HG02981 (cell line): ENCODE data around the gene PLEKHD1.

ENCODE experiments used
- ATAC-seq: cut with Tn5 transposase; IDR thresholded peaks from one replicate; pipeline ENCODE4 v1.9.1; 2021; ENCODE audit warnings: mild to moderate bottlenecking, moderate library complexity; ENCODE audit not compliant: unreplicated experiment

PLEKHD1 gene

DNA sequence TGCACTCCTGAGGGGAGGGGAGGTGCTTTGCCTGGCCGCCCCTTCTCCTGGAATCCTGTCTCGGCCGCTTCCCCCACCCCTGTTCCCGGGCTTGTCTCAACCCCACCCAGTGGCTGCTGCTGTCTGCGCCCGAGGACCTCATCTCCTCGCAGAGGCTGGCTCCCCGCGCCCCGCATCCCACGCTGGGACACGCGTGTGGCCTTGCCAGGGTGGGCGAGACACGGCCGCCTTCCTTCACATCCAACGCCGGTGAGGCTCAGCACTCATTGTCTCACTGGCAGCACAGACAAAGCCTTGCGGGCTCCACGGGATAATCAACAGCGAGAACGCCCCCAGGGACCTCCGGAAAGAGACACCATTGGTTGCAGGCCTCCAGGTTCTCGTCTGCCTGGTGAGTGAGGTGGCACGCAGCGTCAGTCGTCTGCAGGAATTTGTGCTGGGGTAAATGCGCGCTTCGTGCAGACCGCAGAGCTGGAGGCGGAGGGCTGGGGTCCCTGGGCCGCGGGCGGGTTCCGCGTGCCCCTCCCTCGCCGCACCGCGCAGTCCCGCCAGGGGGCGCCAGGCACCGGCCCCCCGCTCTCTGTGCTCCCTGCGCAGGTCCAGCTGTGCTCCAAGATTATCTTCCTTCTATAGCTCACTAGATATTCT lies 63.3 kb downstream of the PLEKHD1 start:
- ATAC-seq: no peak

DNA sequence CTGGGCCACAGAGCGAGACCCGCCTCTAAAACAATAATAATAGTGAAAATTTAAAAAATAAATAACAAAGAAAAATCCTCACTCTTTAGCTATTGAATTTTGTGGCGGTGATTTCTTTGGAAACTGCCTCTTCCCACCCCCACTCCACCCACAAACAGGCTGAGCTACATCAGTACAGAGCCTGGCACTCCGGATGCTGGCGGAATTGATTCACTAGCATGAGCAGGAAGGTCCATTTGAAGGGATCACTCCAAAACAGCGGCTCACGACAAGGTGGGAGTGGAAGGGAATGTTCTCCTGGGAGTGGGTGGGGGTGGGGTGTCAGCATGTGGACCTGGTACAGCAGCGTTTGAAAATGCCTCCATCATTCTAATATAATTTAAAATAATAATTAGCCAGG lies 64.0 kb downstream of the PLEKHD1 start:
- no peak for ATAC-seq

DNA sequence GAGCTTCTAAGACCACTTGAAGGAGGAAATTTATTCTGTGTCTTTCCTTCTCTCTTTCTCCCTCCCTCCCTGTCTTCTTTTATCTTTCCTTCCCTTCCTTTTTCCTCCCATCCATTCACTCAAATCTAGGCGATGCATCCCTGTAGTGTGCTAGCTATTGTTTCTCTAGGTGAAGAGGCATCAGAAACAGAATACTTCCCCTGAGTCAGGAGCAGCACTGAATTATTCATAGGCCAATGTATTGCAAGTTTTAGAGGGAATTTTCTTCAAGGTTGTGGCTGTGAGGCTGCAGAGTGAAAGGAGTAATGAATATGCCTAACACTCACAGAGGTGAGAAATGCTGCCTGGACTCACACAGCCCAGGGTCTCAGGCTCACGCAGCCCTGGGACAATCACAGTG lies 67.0 kb downstream of the PLEKHD1 start:
- ATAC-seq: no peak

DNA sequence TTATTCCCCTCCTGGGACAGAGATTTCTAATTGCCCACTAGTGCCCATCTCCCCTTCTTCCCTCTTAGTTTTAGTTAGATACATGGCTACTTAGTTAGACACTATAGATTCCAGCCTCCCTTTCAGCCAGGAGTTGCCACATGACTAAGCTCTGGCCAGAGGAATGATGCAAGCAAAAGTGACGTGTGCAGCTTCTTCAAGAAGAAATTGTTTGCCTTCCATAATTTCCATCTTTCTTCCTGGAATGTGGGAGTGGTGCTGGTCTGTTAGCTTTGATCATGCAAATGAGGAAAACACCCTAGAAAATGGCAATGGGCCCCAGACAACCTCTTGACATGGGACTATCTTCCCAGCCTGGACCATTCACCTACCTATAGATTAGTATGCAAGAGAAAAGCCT lies 68.7 kb downstream of the PLEKHD1 start:
- no peak for ATAC-seq

DNA sequence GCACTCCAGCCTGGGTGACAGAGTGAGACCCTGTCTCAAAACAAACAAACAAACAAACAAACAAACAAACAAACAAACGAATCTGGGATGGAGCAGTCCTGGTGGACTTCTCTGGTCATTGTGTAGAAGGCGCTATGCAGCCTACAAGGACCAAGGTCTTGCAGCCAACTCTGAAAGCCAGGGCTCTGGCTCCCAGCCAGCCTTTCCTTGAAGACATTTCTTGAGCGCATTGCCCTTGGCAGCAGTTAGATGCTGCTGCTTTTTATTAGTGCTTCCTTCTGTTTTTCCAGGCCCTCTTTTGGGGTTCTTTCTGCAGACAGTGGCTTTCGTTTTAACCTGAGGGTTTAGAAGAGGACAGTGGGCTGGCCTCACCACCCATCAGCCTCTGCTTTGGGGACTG lies 70.0 kb downstream of the PLEKHD1 start:
- no peak for ATAC-seq

DNA sequence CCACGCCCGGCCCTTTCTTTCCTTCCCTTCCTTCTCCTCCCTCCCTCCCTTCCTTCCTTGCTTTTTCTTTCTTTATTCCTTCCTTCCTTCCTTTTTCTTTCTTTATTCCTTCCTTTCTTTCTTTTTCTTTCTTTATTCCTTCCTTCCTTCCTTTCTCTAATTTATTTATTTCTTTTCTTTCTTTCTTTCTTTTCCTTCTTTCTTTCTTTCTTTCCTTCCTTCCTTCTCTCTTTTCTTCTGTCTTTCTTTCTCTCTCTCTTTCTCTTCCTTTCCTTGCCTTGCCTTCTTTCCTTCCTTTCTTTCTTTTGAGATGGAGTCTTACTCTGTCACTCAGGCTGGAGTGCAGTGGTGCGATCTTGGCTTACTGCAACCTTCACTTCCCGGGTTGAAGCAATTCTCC lies 74.2 kb downstream of the PLEKHD1 start:
- no peak for ATAC-seq

DNA sequence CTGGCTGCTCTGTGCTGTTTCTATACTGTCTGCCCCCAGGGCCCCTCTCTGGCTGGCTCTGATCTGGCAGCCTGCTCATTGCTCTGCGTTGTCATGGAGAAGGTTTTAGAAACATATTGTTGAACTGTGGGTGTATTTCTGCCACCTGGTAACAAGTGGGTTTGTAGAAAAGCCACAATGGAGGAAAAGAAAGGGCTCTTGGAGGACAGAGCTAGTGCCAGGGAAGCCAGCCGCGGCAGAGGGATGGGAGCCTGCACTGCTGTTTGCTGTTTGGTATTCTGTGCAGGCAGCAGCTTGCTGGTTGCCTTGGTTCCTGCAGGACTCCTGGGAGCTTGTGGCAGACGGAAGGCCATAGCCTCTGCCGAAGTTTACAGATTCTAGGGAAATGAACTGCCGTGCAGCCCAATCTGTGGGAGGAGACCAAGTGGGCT lies 75.1 kb downstream of the PLEKHD1 start:
- ATAC-seq: no peak

DNA sequence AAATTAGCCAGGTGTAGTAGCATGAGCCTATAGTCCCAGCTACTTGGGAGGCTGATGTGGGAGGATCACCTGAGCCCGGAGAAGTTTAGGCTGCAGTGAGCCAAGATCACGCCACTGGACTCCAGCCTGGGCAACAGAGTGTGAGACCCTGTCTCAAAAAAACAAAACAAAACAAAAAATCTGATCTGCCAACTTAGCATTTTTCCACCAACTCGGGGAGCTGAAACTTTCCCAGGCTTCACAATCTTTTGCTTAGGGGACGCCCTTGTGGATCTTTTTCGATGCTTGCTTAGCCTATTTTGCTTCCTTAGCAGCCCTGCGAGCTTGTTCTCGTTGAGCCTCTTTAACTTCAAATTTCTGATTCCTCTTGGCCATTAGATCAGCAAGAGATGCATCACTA lies 76.3 kb downstream of the PLEKHD1 start:
- no peak for ATAC-seq

DNA sequence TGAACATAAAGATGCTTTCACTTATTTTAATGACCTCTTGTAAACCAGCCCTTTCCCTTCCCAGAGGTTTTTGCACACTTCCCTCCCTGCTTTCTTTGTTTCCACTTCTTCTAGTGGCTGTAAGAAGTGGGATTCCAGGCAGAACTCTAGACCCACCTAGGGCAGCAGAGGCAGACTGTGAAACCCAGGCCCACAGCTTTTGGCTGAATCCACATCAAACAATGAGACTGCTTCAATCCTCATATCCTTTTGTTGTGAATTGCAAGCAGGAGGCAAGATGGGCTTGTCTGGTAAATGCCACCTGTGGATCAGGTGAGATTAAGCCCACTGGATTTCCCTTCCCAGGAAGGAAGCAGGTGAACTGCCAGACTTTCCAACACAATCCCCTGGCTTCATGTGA lies 77.4 kb downstream of the PLEKHD1 start:
- ATAC-seq: no peak

DNA sequence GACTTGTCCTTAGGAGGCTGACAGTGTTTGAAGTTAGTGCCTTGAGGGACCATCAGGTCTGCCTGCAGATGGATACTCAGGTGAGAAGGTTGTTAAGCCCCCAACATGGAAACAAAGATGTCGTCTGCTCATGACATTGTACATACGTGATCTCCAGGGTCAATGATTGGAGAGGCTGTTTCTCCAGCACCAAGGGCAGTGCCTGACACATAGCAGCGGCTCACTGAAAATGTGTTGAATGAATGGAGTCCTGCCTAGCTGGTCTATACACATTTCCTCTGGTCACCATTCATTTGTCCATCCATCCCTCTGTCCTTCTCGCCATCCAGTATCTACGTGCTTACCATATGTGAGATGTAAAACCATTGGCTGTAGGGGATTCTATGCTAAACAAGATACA lies 83.0 kb downstream of the PLEKHD1 start:
- no peak for ATAC-seq

DNA sequence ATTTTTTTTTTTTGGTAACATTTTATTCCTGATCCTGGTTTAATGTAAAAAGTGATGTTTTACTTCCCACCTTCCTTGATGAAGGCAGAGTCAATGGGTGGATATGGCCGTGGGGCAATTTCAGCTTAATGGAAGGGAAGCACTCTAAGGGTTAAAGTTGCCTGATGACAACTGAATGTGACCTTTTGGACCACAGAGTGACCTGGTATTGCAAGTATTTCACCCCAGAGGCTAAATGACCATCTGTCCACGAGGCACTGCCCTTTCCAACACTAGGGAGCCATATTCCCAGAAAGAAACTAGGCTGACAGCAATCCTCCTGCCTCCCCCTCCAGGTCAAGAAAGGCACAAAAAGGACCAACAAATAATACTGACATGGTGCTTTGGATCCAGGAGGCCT lies 85.3 kb downstream of the PLEKHD1 start:
- no peak for ATAC-seq

DNA sequence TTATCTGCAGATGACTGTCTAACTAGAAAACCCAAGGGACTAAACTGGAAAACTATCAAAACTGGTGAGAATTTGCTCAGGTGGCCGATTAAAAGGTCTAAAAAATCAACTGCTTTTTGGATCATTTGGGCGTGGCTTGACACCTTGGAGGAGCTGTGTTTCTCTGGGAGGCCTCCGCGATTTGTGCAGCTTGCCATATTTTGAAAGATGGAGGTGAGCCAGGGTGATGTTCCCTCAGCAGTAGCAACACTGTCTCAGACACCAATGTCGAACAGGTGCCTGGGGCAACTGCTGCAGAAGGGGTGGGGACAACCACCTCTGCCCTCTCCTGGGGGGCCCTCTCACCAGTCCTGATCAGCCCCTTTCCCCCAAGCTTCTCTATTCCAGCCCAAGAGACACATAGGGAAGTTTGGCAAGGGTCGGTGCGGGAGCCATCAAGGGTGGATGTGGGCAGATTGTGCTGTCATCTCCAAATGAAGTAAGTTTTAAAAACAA lies 86.4 kb downstream of the PLEKHD1 start:
- ATAC-seq: no peak

DNA sequence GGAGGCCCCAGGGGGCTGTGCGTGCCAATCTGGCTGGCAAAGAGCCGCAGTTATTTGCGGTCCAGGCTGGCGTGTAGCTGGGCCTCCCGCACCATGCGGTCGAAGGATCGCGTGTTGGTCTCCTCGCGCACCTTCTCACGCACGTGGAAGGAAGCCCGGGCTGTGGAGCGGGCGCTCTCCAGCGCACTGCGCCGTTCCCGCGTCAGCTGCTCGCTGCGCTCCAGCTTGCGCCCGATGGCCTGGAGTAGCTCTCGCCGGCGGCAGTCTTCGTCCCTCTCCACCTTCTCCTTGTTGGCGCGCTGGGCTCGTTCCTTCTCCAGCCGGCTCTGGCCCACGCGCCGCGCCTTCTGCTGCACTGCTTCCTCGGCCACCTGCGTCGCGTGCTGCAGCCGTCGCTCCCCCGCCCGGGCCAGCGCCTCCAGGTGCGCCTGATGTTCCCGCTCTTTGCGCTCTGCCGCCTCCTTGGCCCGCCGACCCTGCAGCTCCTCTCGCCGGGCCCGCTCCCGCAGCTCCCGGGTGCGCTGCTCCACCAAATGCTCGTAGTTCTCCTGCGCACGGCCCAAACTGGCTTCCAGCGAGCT lies 87.0 kb downstream of the PLEKHD1 start:
- no peak for ATAC-seq

DNA sequence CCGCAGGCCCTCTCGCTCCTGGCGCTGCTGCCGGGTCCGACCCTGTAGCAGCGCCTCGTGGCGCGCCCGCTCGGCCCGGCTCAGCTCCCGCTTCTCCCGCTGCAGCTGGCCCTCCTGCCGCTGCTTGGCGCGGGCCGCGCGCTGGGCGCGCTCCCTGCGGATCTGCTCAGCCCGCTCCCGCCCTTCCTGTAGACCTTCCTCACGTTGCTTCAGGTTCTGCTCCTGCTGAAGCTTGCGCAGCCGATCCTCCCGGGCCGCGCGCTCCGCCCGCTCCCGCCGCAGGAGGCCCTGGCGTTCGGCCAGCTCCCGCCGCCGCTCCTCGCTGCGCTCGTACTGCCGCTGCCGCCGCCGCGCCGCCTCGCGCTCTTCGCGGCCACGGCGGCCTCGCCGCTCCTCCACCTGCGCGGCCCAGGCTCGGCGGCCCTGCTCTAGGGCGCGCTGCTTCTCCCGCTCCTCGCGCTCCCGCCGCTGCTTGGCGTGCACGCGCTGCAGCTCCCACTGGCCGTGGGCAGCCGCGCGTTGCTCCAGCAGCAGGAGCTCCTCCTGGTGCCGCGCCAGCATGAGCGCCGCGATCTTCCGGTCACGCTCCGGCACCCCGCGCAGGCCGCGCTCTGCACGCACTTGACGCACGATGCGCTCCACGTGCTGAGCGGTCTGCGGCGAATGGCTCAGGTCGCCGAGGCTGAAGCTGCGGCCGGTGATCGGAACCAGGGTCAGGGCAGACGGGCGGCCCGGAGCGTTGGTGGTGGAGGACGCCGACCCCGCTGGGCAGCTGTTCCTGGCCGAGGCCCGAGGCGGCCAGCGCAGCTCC lies 87.7 kb downstream of the PLEKHD1 start:
- no peak for ATAC-seq

DNA sequence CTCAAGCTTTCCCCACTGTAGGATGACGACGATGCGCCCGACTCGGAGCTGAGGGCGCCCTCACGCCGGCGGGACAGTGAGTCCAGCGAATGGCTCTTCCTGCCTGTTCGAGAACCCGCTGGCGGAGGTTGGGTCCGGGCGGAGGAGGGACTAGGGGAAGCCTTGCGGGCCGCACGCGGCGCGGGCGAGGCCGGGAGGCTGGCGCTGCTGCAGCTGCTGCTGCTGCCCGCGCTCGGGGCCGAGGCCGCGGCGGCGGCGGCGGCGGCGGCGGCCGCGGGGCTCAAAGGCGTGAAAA lies 88.3 kb downstream of the PLEKHD1 start:
- no peak for ATAC-seq

DNA sequence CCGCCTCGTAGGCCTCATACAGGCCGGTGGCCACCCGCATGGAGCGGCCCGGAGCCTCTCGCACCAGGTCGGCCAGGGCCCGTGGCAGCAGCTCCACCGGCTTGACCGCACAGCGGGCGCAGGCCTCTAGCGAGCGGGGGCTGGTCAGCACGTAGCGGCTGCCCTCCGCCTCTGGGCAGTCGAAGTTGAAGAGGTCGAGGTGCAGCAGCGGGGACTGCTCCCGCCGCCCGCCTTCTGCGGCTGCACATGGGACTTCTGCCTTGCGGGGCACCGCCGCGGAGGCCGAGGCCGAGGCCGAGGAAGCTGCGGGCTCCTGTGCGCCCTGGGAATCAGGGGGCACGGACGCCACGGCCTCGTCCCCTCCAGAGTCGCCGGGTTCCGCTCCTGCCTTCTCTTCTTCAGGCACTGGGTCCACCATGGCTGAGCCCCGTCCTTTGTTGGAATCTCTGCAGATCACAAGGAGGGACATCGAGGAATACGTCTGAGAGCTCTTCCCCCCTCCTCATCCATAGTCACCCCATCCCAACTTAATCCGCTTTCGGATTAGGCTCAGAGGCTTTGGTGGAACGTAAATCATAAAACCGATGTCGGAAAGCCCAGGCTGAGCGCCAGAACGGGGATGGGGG lies 88.8 kb downstream of the PLEKHD1 start:
- ATAC-seq: no peak

DNA sequence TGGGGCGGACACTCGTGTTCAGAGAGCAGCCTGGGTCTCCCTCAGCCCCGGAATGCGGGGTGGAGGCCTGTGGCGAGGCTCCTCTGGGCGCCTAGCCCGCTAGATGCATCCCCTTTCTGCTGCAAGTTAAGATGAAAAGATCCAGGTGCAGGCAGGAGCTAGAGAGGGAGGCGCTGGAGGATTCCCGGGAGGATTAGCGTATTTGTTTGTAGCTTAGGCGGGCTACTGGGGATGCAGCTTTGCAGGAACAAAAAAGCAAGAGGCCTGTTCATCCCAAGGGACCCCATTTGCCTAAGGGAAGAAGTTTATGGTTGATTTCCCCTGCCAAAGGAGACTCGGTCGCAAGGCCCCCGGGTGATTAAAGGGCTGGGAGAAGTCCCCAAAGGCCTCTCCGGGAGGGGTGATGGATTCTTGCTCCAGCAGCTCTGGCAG lies 89.3 kb downstream of the PLEKHD1 start:
- ATAC-seq: no peak

DNA sequence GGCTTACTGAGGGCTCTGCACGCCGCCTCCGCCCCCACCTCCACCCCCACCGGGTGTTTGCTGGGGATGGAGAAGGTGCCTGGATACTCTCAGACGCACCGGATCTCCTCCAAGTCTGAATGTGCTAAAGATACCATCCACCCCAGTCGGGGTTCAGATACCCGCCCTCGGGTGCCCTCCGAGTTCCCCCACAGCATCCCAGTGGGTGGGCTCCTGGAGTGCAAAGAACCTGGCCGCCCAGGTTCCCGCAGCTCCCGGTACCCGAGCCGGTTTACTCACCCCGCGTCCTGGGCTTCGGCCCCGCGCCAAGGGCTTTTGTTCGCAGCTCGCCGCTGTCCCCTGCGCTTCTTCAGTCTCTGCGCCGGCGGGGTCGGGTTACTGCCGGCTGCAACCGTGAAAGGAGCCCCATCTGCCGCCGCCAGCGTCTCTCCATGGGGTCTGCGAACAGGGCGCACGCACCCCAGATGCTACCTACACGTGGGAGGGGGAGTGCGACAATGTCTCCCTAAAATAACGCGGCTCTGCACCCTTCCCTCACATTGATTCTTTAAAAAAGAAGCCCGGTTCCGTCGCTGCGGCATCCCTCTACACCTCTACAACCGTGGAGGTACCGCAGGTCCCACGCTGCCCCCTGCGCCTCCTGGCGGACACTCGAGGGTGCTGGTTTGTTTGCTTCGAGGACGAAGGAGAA lies 89.9 kb downstream of the PLEKHD1 start, which contains the start of gene CCDC177:
TSS of gene CCDC177 (minus strand) at position 609 of the 691 bp plus-strand sequence. CDS start 1,249 bp downstream, outside the sequence.
- no peak for ATAC-seq

DNA sequence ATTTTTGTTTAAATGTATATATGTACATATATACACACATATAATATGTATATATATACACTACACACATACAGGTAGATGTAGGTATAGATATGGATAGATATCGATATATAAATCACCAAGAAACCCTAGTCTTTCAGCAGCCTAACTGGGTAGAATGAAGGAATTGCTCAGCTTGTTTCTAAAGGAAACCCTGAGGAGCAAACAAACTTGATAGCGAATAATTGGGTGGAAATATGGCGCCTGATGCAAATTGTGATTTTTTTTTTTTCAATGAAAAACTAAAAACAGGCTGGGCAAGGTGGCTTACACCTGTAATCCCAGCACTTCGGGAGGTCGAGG lies 90.4 kb downstream of the PLEKHD1 start:
- no peak for ATAC-seq

DNA sequence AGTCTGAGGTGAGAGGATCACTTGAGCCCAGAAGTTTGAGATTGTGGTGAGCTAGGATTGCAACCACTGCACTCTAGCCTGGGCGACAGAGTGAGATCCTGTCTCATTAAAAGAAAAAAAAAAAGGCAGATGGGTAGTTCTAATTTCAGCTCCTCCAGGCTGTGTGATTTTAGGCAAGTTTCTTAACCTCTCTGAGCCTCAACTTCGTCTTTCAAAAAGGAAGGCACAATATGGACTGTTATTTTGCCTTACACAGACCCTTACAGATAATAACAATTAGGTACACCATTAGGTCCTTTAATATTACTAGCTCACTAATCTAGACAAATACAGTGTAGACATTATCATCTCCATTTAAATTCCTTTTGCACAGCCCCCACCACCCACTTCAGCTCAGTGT lies 94.9 kb downstream of the PLEKHD1 start:
- no peak for ATAC-seq

DNA sequence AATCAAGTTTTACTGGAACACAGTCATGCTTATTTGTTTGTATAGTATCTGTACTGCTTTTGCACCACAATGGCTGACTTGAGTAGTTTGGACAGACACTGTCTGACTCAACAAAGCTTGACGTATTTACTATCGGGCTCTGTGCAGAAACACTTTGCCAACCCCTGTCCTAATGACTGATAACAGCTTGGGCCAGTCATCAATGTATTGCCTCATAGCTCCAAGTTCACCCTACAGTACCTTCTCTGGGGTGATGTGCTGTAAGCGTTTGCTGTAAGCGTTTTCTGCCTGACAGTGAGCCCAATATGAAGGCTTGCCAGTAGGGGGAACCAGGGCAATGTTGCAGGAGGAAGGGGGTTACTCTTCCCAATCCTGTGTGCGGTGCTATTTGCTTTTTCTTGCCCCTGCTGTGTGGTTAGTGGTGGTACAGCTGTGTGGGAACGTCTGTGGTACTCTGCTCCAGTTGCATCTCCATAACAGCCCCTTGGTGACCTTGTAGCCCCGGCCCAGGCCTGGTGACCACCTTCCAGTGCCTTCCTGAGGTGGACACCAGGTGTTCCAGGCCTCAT lies 95.6 kb downstream of the PLEKHD1 start:
- ATAC-seq: no peak
